Measurements from ENCODE around the gene ME3. TPM values are rescaled to one million over a fixed set of nuclear protein-coding genes. Genes with fewer than 3 reads are reported as not detected.

The ME3 gene
- total RNA-seq, 2 experiments from 2014 or later: not detected

GRCh38 chr11:86676533-86677154, 4.2 kb upstream of the ME3 start:
- peak; percentile 59 for TF ChIP-seq CTCF (conservative IDR thresholded peaks at IDR 0.05; ENCODE audit: low read length)
- TF ChIP-seq EZH2phosphoT487 (IDR thresholded peaks at IDR 0.05; ENCODE audit: borderline replicate concordance, low read depth, low read length): no peak
- Histone ChIP-seq H3K9me2 (ENCODE audit: insufficient read depth, low read length) (no peaks in the 10 kb centered on the region), H4K20me1 (ENCODE audit: insufficient read depth, low read length) (no peaks in the 10 kb centered on the region), H3K4me3 (ENCODE audit: low read depth, low read length, poor library complexity, severe bottlenecking) (no peak overlapping the region), H3K27ac (ENCODE audit: low read depth, low read length, poor library complexity, severe bottlenecking) (no peak overlapping the region), H3K4me1 (ENCODE audit: insufficient read depth, low read length, poor library complexity, severe bottlenecking) (no peaks in the 10 kb centered on the region), H3K79me2 (ENCODE audit: insufficient read depth, low read depth, low read length) (no peaks in the 10 kb centered on the region), H3K9me3 (ENCODE audit: low read length) (no peaks in the 10 kb centered on the region), H2AFZ (ENCODE audit: low read length) (no peak overlapping the region), H3K36me3 (ENCODE audit: insufficient read depth, low read length) (no peaks in the 10 kb centered on the region), H3K4me2 (ENCODE audit: low read length) (no peak overlapping the region)
- POLR2A ChIA-PET: no interaction called here
- CTCF ChIA-PET (ENCODE audit: unreplicated experiment): interaction anchor here (0.6 kb wide), 1 partner anchor 69 kb away, joined by 3 read pairs; no protein-coding TSS in a partner anchor
- intact Hi-C loops (cut with micrococcal nuclease; ENCODE audit: unreplicated experiment): no loop called here
- DNase-seq (ENCODE audit: low spot score): peak; percentile 3
- no TSS peak for BruUV-seq (replicated peaks)

DNA sequence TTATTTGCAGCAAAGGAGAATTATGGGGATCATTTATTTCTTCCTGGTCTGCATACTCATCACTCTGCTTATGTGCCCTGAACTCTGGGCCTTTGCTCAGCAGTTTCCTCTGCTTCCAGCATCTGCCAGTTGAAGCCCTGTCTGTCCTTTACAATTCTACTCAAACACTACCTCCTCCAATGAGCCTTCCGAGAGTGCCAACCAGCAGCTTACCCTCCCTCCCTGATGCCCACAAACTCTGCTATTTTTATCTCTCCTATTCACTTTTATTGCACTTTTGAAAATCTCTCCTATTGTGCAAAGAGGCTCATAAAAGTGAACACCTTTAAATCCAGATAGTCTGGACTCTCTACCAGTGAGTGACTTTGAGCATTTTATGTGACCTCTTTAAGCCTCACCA, 3.6 kb upstream of the ME3 start:
- Histone ChIP-seq H3K9me2 (ENCODE audit: insufficient read depth, low read length) (no peaks in the 10 kb centered on the region), H4K20me1 (ENCODE audit: insufficient read depth, low read length) (no peaks in the 10 kb centered on the region), H3K4me3 (ENCODE audit: low read depth, low read length, poor library complexity, severe bottlenecking) (no peak overlapping the region), H3K79me2 (ENCODE audit: insufficient read depth, low read depth, low read length) (no peaks in the 10 kb centered on the region), H3K4me1 (ENCODE audit: insufficient read depth, low read length, poor library complexity, severe bottlenecking) (no peaks in the 10 kb centered on the region), H3K36me3 (ENCODE audit: insufficient read depth, low read length) (no peaks in the 10 kb centered on the region), H3K4me2 (ENCODE audit: low read length) (no peak overlapping the region), H3K27ac (ENCODE audit: low read depth, low read length, poor library complexity, severe bottlenecking) (no peak overlapping the region), H2AFZ (ENCODE audit: low read length) (no peak overlapping the region), H3K9me3 (ENCODE audit: low read length) (no peaks in the 10 kb centered on the region)
- ChIA-PET POLR2A (no interaction called here), CTCF (ENCODE audit: unreplicated experiment) (no interaction called here)
- no TSS peak for BruUV-seq (replicated peaks)
- intact Hi-C loops (cut with micrococcal nuclease; ENCODE audit: unreplicated experiment): no loop called here
- no peak for DNase-seq (ENCODE audit: low spot score)
- TF ChIP-seq CTCF (conservative IDR thresholded peaks at IDR 0.05; ENCODE audit: low read length) (no peak), EZH2phosphoT487 (IDR thresholded peaks at IDR 0.05; ENCODE audit: borderline replicate concordance, low read depth, low read length) (no peak)

DNA sequence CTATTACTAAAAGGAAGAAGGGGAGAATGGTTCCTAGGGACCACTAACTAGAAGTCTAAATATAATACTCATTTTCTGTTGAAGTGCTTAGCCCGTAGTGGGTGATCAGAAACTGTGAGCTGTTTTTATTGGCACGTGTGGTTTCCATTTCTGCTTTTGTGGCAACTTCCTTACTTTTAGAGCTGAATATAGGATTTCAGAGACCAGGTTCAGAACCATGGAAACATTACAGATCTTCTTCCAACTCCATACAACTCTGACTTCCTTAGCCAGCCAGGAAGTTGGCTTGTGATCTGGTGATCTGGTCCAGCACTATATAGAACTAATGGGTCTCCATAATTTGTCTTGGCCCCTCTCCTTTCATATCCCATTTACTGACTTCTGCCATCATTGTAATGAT, 2.6 kb upstream of the ME3 start:
- no peak for DNase-seq (ENCODE audit: low spot score)
- no peaks in the 10 kb centered on the region for H4K20me1 ChIP-seq (ENCODE audit: insufficient read depth, low read length)
- BruUV-seq (replicated peaks): no TSS peak
- no peak overlapping the region for H3K27ac ChIP-seq (ENCODE audit: low read depth, low read length, poor library complexity, severe bottlenecking)
- intact Hi-C loops (cut with micrococcal nuclease; ENCODE audit: unreplicated experiment): no loop called here
- H3K4me1 ChIP-seq (ENCODE audit: insufficient read depth, low read length, poor library complexity, severe bottlenecking): no peaks in the 10 kb centered on the region
- POLR2A ChIA-PET: no interaction called here
- H3K9me3 ChIP-seq (ENCODE audit: low read length): no peaks in the 10 kb centered on the region
- H3K79me2 ChIP-seq (ENCODE audit: insufficient read depth, low read depth, low read length): no peaks in the 10 kb centered on the region
- H3K36me3 ChIP-seq (ENCODE audit: insufficient read depth, low read length): no peaks in the 10 kb centered on the region
- no peak overlapping the region for H3K4me3 ChIP-seq (ENCODE audit: low read depth, low read length, poor library complexity, severe bottlenecking)
- H3K4me2 ChIP-seq (ENCODE audit: low read length): no peak overlapping the region
- CTCF ChIA-PET (ENCODE audit: unreplicated experiment): no interaction called here
- TF ChIP-seq CTCF (conservative IDR thresholded peaks at IDR 0.05; ENCODE audit: low read length) (no peak), EZH2phosphoT487 (IDR thresholded peaks at IDR 0.05; ENCODE audit: borderline replicate concordance, low read depth, low read length) (no peak)
- H3K9me2 ChIP-seq (ENCODE audit: insufficient read depth, low read length): no peaks in the 10 kb centered on the region
- no peak overlapping the region for H2AFZ ChIP-seq (ENCODE audit: low read length)
